GM23338 (cell line): ENCODE results near the gene GRIA4. TPM values are rescaled to one million over a fixed set of nuclear protein-coding genes. Genes with fewer than 3 reads are reported as not detected.

Experiments
- ATAC-seq: fragments of 200-7000 bp; cut with Tn5 transposase; 3 replicates; pipeline ENCODE4 v1.9.1; 2020
- DNase-seq: peaks from one replicate; pipeline ENCODE4 v3.0.0-alpha.2; 2015; ENCODE audit warnings: low spot score
- H2AFZ ChIP-seq: fragments of 200-600 bp; sonication (generic); 2 replicates; pipeline ENCODE4 v1.8.0; 2016; ENCODE audit warnings: antibody characterized with exemption, mild to moderate bottlenecking, moderate library complexity
- H3F3A ChIP-seq: fragments of 200-600 bp; sonication (generic); replicated peaks from 2 replicates; pipeline ENCODE4 v1.8.0; 2017; ENCODE audit warnings: antibody characterized with exemption, mixed run types, low read depth
- H3K27ac ChIP-seq: fragments of 200-600 bp; sonication (generic); 2 replicates; pipeline ENCODE4 v1.6.1; 2016; ENCODE audit warnings: low read depth
- H3K27me3 ChIP-seq: fragments of 200-600 bp; sonication (generic); 2 replicates; pipeline ENCODE4 v1.8.0; 2016; ENCODE audit warnings: mild to moderate bottlenecking, mixed run types, moderate library complexity; ENCODE audit not compliant: insufficient read depth
- H3K36me3 ChIP-seq: fragments of 200-600 bp; sonication (generic); 2 replicates; pipeline ENCODE4 v1.8.0; 2016; ENCODE audit warnings: mild to moderate bottlenecking; ENCODE audit not compliant: insufficient read depth
- H3K4me1 ChIP-seq: fragments of 200-600 bp; sonication (generic); 2 replicates; pipeline ENCODE4 v1.8.0; 2016; ENCODE audit warnings: mild to moderate bottlenecking, moderate library complexity; ENCODE audit not compliant: insufficient read depth
- H3K4me2 ChIP-seq: fragments of 200-600 bp; sonication (generic); 2 replicates; pipeline ENCODE4 v1.7.1; 2017; ENCODE audit warnings: mixed run types
- H3K4me3 ChIP-seq: fragments of 200-600 bp; sonication (generic); 2 replicates; pipeline ENCODE4 v1.6.1; 2016; ENCODE audit warnings: mixed run types
- H3K79me2 ChIP-seq: fragments of 200-600 bp; sonication (generic); replicated peaks from 2 replicates; pipeline ENCODE4 v1.8.0; 2017; ENCODE audit warnings: mild to moderate bottlenecking; ENCODE audit not compliant: insufficient read depth
- H3K9me2 ChIP-seq: fragments of 200-600 bp; sonication (generic); 2 replicates; pipeline ENCODE4 v1.8.0; 2017; ENCODE audit not compliant: insufficient read depth
- H4K20me1 ChIP-seq: fragments of 200-600 bp; sonication (generic); replicated peaks from 2 replicates; pipeline ENCODE4 v1.8.0; 2017; ENCODE audit warnings: mild to moderate bottlenecking; ENCODE audit not compliant: insufficient read depth
- H3K27ac Mint-ChIP-seq: 2 replicates; pipeline ENCODE4 v1.8.0; 2020; ENCODE audit warnings: inconsistent platforms, mild to moderate bottlenecking, moderate library complexity, mixed read lengths
- H3K27me3 Mint-ChIP-seq: 3 replicates; pipeline ENCODE4 v1.8.0; 2022; ENCODE audit warnings: low read depth, mild to moderate bottlenecking, moderate library complexity, mixed read lengths, inconsistent platforms; ENCODE audit not compliant: insufficient read depth, poor library complexity
- H3K36me3 Mint-ChIP-seq: 3 replicates; pipeline ENCODE4 v1.8.0; 2021; ENCODE audit warnings: low read depth, mild to moderate bottlenecking, inconsistent platforms, moderate library complexity, mixed read lengths
- H3K4me1 Mint-ChIP-seq: 3 replicates; pipeline ENCODE4 v1.8.0; 2020; ENCODE audit warnings: mild to moderate bottlenecking, inconsistent platforms, mixed read lengths
- H3K4me3 Mint-ChIP-seq: 3 replicates; pipeline ENCODE4 v1.8.0; 2021; ENCODE audit warnings: moderate library complexity, mild to moderate bottlenecking, inconsistent platforms, mixed read lengths
- H3K9me3 Mint-ChIP-seq: 3 replicates; pipeline ENCODE4 v1.8.0; 2020; ENCODE audit warnings: moderate library complexity, mild to moderate bottlenecking, inconsistent platforms, mixed read lengths
- CREB1 ChIP-seq: fragments of 250-450 bp; sonication (Bioruptor Pico); IDR thresholded peaks from 2 replicates; pipeline ENCODE4 v1.5.0; 2020; ENCODE audit warnings: low read depth, mild to moderate bottlenecking, moderate library complexity
- JUNB ChIP-seq: IDR thresholded peaks from one replicate; pipeline ENCODE4 v1.6.1; 2016; ENCODE audit warnings: antibody characterized with exemption; ENCODE audit not compliant: unreplicated experiment
- STAT1 ChIP-seq: IDR thresholded peaks from one replicate; pipeline ENCODE4 v1.6.1; 2016; ENCODE audit warnings: antibody characterized with exemption; ENCODE audit not compliant: unreplicated experiment
- polyA plus RNA-seq: library from polyadenylated mRNA; unstranded; fragments of >200 nt; fragmentation: Nextera tagmentation; extraction: Ambion mirVana; gene quantifications from 2 replicates; pipeline ENCODE4 v1.2.1, GENCODE V29; 2016
- total RNA-seq: library from RNA; depleted of rRNA; stranded (reverse); fragments of >200 nt; shearing (Covaris generic); gene quantifications from 2 replicates; pipeline ENCODE4 v1.2.3, GENCODE V29; 2014
- TF ChIP-seq, protein P1 (sequence below): IDR thresholded peaks from one replicate; pipeline ENCODE4 v1.6.1; 2018; ENCODE audit warnings: antibody characterized with exemption; ENCODE audit not compliant: unreplicated experiment
- TF ChIP-seq, protein P2 (sequence below): fragments of 250-450 bp; sonication (Bioruptor Pico); IDR thresholded peaks from 2 replicates; pipeline ENCODE4 v1.5.0; 2020; ENCODE audit warnings: mild to moderate bottlenecking, moderate library complexity
- TF ChIP-seq, protein P3 (sequence below), 2 experiments: fragments of 200-600 bp in 1 of 2; sonication (generic) in 1 of 2; conservative IDR thresholded peaks; 2 replicates each; pipeline versions ENCODE4 v1.5.1 to v1.6.1; 2016 to 2017; ENCODE audit warnings: antibody characterized with exemption in 2 of 2, low read depth in 2 of 2, mild to moderate bottlenecking in 2 of 2, moderate library complexity in 1 of 2
- TF ChIP-seq, protein P4 (sequence below): IDR thresholded peaks from 2 replicates; pipeline ENCODE4 v1.6.1; 2016; ENCODE audit warnings: antibody characterized with exemption

Gene GRIA4
- total and polyA plus RNA-seq, 2 experiments from 2014 or later: 17.8 to 71.1 TPM

DNA sequence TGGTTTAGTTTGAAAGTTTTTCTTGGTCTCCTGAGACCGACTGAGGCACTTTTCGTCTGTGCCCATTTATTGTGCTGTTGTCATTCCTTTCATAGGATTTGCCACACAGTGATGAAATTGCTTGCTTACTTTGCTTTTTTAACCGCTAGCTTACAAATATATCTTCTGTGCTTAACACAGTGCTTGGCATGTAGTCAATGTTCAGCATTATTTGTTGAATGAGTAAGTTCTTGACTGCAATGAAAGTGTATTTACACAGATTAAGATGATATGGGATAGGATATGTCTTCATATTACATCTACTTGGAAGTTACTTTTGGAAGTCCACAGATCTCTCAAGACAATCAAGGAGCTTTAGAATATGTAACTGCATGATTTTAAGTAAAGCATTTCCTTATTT lies 91.2 kb downstream of the GRIA4 start:
- DNase-seq (no peak), ATAC-seq (no peak)
- Histone ChIP-seq H3F3A (no peaks in the 10 kb centered on the region), H3K36me3 (no peaks in the 10 kb centered on the region), H3K4me3 (no peak overlapping the region), H3K9me2 (peaks cover under 1% of the 10 kb centered on the region; the same call in 1 of the 2 replicates), H2AFZ (no peak overlapping the region), H3K27ac (no peak overlapping the region), H3K79me2 (no peaks in the 10 kb centered on the region), H3K27me3 (no peaks in the 10 kb centered on the region), H4K20me1 (no peaks in the 10 kb centered on the region), H3K4me1 (peaks cover 13% of the 10 kb centered on the region), H3K4me2 (no peak overlapping the region)
- peaks cover 2% of the 10 kb centered on the region for H3K27me3 Mint-ChIP-seq
- H3K36me3 Mint-ChIP-seq: no peaks in the 10 kb centered on the region
- H3K9me3 Mint-ChIP-seq: no peaks in the 10 kb centered on the region
- no peak overlapping the region for H3K27ac Mint-ChIP-seq
- TF ChIP-seq, protein P1, sequence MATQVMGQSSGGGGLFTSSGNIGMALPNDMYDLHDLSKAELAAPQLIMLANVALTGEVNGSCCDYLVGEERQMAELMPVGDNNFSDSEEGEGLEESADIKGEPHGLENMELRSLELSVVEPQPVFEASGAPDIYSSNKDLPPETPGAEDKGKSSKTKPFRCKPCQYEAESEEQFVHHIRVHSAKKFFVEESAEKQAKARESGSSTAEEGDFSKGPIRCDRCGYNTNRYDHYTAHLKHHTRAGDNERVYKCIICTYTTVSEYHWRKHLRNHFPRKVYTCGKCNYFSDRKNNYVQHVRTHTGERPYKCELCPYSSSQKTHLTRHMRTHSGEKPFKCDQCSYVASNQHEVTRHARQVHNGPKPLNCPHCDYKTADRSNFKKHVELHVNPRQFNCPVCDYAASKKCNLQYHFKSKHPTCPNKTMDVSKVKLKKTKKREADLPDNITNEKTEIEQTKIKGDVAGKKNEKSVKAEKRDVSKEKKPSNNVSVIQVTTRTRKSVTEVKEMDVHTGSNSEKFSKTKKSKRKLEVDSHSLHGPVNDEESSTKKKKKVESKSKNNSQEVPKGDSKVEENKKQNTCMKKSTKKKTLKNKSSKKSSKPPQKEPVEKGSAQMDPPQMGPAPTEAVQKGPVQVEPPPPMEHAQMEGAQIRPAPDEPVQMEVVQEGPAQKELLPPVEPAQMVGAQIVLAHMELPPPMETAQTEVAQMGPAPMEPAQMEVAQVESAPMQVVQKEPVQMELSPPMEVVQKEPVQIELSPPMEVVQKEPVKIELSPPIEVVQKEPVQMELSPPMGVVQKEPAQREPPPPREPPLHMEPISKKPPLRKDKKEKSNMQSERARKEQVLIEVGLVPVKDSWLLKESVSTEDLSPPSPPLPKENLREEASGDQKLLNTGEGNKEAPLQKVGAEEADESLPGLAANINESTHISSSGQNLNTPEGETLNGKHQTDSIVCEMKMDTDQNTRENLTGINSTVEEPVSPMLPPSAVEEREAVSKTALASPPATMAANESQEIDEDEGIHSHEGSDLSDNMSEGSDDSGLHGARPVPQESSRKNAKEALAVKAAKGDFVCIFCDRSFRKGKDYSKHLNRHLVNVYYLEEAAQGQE: no peak
- TF ChIP-seq JUNB: no peak
- TF ChIP-seq CREB1 (CRISPR knock-in tag): no peak
- TF ChIP-seq, protein P2, sequence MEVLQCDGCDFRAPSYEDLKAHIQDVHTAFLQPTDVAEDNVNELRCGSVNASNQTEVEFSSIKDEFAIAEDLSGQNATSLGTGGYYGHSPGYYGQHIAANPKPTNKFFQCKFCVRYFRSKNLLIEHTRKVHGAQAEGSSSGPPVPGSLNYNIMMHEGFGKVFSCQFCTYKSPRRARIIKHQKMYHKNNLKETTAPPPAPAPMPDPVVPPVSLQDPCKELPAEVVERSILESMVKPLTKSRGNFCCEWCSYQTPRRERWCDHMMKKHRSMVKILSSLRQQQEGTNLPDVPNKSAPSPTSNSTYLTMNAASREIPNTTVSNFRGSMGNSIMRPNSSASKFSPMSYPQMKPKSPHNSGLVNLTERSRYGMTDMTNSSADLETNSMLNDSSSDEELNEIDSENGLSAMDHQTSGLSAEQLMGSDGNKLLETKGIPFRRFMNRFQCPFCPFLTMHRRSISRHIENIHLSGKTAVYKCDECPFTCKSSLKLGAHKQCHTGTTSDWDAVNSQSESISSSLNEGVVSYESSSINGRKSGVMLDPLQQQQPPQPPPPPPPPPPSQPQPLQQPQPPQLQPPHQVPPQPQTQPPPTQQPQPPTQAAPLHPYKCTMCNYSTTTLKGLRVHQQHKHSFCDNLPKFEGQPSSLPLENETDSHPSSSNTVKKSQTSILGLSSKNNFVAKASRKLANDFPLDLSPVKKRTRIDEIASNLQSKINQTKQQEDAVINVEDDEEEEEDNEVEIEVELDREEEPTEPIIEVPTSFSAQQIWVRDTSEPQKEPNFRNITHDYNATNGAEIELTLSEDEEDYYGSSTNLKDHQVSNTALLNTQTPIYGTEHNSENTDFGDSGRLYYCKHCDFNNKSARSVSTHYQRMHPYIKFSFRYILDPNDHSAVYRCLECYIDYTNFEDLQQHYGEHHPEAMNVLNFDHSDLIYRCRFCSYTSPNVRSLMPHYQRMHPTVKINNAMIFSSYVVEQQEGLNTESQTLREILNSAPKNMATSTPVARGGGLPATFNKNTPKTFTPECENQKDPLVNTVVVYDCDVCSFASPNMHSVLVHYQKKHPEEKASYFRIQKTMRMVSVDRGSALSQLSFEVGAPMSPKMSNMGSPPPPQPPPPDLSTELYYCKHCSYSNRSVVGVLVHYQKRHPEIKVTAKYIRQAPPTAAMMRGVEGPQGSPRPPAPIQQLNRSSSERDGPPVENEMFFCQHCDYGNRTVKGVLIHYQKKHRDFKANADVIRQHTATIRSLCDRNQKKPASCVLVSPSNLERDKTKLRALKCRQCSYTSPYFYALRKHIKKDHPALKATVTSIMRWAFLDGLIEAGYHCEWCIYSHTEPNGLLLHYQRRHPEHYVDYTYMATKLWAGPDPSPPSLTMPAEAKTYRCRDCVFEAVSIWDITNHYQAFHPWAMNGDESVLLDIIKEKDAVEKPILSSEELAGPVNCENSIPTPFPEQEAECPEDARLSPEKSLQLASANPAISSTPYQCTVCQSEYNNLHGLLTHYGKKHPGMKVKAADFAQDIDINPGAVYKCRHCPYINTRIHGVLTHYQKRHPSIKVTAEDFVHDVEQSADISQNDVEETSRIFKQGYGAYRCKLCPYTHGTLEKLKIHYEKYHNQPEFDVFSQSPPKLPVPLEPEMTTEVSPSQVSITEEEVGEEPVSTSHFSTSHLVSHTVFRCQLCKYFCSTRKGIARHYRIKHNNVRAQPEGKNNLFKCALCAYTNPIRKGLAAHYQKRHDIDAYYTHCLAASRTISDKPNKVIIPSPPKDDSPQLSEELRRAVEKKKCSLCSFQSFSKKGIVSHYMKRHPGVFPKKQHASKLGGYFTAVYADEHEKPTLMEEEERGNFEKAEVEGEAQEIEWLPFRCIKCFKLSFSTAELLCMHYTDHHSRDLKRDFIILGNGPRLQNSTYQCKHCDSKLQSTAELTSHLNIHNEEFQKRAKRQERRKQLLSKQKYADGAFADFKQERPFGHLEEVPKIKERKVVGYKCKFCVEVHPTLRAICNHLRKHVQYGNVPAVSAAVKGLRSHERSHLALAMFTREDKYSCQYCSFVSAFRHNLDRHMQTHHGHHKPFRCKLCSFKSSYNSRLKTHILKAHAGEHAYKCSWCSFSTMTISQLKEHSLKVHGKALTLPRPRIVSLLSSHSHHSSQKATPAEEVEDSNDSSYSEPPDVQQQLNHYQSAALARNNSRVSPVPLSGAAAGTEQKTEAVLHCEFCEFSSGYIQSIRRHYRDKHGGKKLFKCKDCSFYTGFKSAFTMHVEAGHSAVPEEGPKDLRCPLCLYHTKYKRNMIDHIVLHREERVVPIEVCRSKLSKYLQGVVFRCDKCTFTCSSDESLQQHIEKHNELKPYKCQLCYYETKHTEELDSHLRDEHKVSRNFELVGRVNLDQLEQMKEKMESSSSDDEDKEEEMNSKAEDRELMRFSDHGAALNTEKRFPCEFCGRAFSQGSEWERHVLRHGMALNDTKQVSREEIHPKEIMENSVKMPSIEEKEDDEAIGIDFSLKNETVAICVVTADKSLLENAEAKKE (CRISPR knock-in tag): no peak
- TF ChIP-seq, protein P3, sequence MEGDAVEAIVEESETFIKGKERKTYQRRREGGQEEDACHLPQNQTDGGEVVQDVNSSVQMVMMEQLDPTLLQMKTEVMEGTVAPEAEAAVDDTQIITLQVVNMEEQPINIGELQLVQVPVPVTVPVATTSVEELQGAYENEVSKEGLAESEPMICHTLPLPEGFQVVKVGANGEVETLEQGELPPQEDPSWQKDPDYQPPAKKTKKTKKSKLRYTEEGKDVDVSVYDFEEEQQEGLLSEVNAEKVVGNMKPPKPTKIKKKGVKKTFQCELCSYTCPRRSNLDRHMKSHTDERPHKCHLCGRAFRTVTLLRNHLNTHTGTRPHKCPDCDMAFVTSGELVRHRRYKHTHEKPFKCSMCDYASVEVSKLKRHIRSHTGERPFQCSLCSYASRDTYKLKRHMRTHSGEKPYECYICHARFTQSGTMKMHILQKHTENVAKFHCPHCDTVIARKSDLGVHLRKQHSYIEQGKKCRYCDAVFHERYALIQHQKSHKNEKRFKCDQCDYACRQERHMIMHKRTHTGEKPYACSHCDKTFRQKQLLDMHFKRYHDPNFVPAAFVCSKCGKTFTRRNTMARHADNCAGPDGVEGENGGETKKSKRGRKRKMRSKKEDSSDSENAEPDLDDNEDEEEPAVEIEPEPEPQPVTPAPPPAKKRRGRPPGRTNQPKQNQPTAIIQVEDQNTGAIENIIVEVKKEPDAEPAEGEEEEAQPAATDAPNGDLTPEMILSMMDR (conservative IDR thresholded peaks at IDR 0.05; ENCODE audit: low read depth in 2 of 2): no peak
- no peak for TF ChIP-seq STAT1
- TF ChIP-seq, protein P4, sequence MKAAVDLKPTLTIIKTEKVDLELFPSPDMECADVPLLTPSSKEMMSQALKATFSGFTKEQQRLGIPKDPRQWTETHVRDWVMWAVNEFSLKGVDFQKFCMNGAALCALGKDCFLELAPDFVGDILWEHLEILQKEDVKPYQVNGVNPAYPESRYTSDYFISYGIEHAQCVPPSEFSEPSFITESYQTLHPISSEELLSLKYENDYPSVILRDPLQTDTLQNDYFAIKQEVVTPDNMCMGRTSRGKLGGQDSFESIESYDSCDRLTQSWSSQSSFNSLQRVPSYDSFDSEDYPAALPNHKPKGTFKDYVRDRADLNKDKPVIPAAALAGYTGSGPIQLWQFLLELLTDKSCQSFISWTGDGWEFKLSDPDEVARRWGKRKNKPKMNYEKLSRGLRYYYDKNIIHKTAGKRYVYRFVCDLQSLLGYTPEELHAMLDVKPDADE: no peak
- H3K4me1 Mint-ChIP-seq: peaks cover 11% of the 10 kb centered on the region; the same call in 2 of the 3 replicates
- H3K4me3 Mint-ChIP-seq: no peak overlapping the region
